GM03348 (cell line): ENCODE data around the gene P2RX6.
"Not testable (repeated sequence)": the region's sequence is repeated elsewhere in the genome, so short reads cannot be mapped to it uniquely, and the experiment has no call there.

Experiments
- DNase-seq: peaks from one replicate; pipeline ENCODE4 v3.0.0; 2012; ENCODE audit warnings: low spot score

Gene P2RX6

DNA sequence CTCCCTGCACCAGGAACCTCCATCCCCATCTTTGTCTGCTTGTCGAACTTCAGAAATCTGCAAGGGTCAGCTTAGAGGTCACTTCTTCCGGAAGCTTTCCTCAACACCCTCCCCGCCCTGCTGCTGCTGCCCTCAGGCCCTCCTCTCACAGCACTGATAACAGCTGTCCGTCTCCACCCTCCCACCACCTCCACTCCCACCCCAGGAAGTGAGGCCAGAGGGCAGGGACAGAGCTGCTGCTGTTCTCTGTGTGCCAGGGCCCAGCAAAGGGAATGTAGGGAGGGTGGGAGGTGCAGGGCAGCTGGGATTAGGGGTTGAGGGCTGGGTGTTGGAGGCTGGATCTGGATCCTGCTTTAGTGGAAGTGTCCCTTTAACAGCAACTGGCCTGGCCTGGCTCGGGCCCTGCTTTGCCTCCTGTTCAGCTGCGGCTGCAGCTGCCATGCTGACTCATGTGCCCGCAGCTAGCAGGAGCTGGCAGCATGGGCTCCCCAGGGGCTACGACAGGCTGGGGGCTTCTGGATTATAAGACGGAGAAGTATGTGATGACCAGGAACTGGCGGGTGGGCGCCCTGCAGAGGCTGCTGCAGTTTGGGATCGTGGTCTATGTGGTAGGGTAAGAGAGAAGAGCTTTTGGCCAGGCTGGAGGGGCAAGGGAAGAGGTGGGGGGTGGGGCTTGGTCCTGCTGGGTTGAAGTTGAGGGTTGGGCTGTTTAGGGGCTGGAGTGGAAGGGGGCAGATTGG lies at the start of gene P2RX6:
TSS of gene P2RX6 (plus strand) at position 440 of the 740 bp plus-strand sequence. CDS start at position 450, 10 bp downstream.
- peak; percentile 52 for DNase-seq

DNA sequence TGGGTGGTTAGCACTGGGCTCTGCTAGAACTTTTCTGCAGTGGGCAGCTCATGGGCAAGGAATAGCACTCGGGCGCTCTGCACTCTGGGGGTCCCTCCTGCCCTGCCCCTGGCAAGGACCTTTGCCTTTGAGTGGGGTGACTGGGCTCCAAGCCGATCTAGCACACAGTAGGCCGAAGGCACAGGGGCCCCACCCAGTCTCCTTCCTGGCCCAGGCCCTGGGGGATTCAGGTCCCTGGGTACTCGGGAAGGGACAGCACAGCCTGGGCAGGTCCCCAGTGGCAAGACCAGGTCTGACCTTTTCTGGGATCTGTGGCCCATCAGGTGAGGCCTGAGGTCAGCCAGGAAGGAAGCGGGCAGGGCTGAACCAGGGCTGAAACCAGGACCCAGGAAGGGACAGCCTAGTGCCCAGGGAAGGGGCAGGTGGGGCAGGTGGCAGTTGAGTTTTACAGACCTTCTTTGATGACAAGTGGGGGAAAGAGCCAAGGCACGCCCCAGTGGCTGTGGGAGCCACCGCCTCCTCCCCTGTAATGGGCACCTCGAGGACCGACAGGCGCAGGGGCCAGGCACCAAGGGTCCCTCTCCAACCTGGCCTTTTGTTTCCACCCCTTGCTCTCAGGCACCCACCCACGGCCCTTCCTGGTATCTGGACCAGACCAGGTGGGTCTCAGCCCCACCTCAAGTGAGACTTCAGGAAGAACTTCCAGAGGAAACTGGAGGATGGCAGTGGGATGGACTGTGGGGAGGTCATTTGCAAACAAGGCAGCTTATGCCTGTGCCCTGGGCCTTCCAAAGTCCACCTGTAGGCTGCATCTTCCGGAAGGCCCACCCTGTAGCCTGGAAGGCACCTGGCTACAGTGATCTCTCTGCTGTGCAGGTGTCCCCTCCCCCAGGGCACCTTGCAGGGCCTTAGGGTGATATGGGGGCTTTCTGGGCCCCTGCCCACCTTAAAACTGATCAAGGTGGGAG lies 48.8 kb upstream of the P2RX6 start:
- DNase-seq = no peak

DNA sequence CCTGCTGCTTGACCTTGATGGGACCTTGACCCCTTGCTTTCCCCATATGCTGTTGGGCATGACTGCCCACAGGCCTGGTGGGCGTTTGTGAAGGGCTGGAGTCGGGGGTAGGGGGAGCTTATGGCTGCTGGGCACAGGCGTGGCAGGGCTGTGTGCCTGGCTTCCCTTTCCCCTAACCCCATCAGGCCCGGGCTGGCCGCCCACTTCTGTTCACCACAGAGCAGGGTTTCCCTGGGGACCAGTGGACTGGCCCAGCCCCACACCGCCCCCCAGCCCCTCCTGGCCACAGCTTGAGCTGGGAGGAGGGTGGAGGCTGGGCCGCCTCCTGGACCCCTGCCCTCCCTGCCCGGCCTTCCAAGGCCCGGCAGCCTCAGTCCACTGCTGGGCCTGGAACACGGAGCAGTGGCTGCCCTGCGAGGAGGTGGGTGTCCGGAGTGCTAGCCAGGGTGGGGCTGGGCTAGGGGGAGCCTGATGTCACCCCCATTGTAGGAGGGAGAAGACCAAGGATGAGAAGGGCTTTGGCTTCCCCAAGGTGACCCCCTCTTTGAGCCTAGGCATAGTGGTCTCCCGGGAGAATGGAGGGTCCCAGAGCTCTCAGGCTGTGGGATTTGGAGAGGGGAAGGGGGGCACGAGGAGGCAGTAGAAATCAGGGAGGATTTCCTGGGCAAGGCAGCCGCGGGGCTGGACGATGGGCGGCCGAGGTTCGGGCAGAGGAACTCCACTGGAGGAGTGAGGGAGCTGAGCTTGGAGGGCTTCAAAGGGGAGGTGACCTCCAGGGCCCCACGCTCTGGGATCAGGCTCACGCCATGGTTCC lies 47.9 kb upstream of the P2RX6 start, which contains the start of gene AIFM3:
TSS of gene AIFM3 (plus strand) at position 373 of the 814 bp plus-strand sequence. CDS start 690 bp downstream, outside the sequence.
- no peak for DNase-seq

DNA sequence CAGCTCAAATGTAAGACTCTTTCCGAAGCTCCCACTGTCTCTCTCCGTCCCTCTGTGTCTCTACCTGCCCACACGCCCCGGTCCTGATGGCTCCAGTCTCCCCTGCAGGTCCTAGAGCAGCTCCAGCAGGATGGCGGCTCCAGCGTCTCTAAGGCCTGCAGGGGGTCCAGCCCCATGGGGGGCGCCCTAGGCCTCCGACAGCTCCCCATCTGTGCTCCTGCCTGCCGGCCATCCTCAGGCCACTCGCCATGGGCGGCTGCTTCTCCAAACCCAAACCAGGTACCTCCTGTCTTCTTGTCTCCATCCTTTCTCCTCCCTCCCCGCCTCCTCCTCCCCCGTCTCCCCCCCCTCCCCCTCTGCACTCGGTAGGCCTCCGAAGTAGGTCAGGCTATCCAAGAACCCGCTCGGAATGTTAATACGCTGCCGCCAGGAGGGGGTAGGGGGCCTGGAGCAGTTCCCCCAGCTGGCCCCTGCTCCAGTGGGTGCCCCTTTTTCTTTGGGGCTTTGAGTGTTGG lies 47.2 kb upstream of the P2RX6 start:
- no peak for DNase-seq

DNA sequence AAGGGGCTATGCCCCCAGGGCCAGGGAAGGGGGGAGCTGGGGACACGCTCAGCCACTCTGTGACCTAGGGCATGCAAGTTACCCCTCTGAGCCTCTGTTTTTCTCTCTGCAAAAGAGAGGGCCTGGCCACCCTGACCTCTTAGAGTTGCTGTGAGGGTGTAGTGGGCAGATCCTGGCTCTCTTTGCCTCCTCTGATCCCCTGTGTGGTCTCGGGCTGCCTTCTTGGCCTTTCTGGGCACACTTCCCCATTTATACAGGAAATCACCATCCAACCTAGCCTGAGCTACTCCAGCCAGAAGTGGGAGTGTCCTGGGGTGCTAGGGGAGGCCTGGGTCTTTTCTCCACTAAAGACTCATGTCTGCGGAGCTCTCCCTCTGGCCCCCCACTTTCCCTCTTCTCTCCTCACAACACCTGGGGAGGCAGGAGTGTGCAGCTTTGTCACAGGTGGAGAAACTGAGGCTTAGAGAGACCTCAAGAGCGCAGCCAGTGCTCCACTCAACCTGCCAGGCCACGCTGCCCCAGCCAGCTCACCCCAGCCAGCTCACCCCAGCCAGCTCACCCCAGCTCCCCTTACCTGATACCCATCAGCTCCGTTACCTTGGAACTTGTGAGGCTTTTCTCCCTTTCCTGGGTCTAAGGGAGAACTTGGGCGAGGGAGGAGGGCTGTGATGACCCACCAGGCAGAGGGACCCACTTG lies 46.5 kb upstream of the P2RX6 start:
- no peak for DNase-seq

DNA sequence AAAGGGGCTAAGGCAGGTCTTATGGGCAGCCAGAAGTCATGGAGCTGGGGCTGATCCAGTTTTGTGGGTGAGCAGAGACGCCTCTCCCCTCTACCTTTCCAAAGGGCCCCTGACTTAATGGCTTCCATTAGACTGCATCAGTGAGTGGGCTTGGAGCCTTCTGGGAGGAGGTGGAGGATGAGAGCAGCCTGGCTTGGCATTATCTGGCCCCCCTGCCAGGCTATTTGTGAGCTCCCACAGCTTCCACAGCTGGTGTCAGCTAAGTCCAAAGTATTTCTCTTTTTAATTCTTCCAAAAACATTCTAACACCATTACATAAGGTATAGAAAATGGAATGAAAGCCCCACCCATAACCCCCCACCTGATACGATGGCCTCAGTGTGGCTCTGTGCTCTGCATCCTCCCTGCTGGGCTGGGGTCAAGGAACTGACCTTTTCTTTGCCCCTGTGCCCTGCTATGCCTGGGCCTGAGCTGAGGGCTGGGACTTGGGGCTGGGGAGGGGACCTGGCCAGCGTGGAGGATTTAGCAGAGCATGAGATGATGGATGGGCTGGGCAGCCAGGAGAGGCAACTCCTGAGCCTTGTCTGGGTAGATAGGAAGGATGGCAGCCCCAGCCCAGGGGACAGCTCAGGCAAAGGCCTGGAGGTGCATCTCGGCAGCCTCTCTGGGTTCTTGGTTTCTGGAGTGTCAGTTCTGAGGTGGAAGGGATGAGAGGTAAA lies 43.9 kb upstream of the P2RX6 start:
- no peak for DNase-seq

DNA sequence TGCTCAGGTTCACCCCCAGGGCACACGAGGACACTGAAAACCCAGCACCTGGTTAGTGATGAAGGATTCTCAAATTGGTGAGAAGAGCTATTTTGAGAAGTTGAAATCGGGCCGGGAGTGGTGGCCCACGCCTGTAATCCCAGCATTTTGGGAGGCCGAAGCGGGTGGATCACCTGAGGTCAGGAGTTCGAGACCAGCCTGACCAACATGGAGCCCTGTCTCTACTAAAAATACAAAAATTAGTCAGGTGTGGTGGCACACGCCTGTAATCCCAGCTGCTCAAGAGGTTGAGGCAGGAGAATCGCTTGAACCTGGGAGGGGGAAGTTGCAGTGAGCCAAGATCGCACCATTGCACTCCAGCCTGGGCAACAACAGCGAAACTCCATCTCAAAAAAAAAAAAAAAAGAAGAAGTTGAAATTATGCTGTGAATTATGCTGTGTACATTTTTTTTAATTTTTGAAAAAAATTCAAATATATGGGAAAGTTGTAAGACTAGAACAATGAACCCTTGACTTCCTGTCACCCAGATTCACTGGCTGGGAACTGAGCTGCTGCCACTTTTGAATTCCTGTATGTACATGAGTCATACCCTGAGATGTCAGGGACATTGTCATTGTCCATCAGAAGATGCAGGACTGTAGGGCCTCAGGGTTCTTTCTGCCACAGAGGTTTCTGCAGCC lies 42.8 kb upstream of the P2RX6 start:
- DNase-seq = not testable (repeated sequence)

DNA sequence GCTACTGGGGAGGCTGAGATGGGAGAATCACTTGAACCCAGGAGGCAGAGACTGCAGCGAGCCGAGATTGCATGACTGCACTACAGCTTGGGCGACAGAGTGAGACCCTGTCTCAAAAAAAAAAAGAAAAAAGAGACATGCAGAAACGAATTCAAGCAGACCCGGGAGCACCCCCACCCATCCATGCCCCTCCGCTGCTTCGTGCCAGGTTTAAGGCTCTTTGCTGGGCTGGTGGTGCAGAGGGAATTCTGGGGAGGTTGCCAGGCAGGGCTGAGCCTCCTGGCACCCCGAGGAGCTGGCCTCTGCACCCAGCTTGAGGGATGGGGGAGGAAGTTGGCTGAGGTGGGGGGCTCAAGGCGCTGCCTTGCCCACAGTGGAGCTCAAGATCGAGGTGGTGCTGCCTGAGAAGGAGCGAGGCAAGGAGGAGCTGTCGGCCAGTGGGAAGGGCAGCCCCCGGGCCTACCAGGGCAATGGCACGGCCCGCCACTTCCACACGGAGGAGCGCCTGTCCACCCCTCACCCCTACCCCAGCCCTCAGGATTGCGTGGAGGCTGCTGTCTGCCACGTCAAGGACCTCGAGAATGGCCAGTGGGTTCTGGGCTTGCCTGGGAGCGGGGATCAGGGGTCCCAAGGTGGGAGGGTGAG lies 41.9 kb upstream of the P2RX6 start:
- no peak for DNase-seq

DNA sequence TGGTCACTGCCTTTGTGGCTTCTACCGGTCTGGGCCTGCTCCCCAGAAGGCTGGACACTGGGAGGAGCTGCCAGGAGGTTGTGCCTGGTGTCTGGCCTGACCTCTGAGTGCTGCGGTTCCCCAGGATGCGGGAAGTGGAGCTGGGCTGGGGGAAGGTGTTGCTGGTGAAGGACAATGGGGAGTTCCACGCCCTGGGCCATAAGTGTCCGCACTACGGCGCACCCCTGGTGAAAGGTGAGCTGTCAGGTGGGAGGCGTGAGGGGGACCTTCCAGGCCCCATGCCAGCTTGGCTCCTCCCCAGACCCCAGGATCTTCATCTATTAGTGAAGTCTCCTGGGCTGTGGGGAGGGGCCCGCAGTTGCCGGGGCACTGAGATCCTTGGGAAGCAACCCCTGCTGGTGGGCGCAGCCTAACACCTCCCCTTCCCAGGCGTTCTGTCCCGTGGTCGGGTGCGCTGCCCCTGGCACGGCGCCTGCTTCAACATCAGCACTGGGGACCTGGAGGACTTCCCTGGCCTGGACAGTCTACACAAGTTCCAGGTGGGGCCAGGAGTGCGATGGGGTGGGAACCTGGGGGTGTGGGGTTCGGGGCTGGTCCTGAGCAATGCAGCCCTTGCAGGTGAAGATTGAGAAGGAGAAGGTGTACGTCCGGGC lies 41.2 kb upstream of the P2RX6 start:
- no peak for DNase-seq

DNA sequence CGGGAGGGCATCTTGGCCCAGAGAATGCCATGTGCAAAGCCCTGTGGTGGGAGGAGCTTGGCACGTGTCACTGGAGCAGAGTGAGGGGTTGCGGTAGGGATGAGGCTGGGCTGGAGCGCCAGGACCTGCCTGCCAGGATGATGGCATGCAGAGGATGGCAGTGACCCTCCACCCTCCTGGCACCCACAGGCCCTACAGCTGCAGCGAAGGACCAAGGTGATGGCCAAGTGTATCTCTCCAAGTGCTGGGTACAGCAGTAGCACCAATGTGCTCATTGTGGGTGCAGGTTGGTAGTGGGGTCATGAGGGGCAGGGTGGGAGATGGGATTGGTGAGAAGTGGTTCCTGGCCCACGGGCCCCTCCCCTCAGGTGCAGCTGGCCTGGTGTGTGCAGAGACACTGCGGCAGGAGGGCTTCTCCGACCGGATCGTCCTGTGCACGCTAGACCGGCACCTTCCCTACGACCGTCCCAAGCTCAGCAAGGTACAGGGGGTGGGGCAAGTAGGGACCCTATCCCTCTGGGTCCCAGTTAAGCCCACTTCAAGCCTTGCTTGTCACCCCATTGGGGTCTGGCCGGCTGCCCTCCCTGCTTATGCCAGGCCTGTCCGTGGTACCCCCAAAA lies 40.5 kb upstream of the P2RX6 start:
- DNase-seq = no peak

DNA sequence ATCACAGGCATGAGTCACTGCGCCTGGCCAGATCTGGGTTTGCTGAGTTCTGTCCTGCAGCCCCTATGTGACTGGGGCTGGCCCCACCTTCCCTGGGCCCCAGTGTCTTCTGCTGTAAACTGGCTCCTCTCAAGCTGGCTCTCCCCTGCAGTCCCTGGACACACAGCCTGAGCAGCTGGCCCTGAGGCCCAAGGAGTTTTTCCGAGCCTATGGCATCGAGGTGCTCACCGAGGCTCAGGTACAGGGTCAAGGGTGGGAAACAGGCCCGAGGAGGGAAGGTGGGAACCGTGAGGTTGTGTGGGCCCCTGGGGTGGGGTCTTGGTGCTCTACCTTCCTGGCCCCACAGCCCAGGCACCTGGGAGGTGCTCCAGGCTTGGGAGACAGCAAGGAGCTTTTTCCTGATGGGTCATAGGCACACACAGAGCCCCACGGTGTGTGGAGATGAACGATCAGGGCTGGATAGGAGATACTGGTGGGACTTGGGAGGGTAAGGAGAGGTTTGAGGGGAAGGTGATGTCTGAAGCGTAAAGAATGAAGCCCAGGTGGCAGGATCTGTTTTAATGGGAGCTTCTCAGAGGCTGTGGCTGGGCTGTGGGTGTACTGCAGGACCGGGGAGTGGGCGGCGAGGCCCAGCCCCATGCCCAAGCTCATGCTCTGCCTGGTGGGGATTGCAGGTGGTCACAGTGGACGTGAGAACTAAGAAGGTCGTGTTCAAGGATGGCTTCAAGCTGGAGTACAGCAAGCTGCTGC lies 39.2 kb upstream of the P2RX6 start:
- no peak for DNase-seq

DNA sequence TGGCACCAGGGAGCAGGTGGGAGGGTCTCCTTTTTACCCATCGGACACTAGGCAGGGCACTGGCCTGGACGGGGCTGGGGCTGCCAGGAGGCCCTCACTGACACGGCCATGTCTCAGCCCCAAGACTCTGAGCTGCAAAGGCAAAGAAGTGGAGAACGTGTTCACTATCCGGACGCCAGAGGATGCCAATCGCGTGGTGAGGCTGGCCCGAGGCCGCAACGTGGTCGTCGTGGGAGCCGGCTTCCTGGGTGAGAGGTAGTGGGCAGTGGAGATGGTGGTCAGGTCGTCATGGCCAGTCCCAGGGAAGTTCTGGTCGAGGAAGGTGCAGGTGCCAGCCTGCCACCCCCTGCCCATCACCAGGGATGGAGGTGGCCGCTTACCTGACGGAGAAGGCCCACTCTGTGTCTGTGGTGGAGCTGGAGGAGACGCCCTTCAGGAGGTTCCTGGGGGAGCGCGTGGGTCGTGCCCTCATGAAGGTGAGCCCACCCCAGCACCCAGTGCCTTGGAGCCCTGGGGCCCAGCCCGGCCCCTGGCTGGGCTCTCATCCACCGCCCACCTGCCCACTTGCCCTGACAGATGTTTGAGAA lies 38.6 kb upstream of the P2RX6 start:
- no peak for DNase-seq

DNA sequence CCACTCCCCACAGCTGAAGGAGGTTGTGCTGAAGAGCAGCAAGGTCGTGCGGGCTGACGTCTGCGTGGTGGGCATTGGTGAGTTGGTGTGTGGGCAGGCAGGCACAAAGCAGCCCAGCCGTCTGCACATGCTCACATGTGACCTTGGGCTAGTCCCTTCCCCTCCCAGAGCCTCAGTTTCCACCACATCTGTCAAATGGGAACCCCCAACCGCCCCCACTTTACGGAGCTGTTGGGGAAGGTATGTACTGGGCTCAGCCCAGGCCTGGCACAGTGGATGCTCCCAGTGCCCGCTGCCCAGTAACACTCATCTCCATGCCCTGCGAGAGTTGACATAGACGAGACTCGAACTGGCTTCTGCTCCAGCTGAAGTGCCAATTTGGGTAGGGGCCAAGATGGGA lies 37.9 kb upstream of the P2RX6 start:
- DNase-seq = no peak

DNA sequence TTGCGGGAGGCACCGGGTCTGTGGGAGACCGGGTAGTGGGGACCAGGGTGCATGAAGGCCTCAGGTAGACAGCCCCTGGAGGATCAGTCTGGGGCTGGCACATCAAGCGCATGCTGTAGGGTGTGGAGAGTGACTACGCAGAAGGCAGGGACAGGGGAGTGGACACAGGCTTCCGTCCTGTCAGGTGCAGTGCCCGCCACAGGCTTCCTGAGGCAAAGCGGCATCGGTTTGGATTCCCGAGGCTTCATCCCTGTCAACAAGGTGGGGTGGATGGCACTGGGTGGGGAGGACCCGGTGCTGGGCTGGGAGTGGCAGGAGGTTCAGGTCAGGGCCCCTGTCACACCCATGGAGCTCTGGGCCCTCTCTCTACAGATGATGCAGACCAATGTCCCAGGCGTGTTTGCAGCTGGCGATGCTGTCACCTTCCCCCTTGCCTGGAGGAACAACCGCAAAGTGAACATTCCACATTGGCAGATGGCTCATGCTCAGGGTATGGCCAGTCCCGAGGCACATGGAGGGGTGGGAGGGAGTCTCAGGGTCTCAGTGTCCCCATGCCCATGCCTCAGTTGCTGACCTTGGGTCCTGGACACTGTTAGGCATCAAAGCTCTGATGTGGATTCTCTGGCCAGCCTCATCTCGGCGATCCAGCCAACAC lies 37.3 kb upstream of the P2RX6 start:
- no peak for DNase-seq

DNA sequence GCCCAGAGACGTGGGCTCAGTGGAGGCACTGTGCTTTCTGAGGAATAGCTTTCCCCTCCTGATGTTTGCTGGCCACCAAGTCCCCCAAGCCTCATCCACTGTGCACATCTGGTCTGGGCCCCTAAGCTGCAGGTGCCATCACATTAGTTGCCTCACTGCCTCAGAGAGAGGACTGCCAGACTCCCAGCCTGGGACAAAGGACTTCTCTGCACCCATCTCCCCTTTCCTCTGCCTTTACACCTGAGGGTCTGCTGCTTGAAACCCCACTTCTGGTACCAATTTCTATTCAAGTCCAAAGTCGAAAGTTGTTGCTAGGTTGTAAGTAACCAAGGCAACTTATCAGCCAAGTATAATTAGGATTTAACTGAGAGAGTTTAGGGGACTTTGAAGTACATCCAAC lies 36.5 kb upstream of the P2RX6 start:
- DNase-seq = no peak

DNA sequence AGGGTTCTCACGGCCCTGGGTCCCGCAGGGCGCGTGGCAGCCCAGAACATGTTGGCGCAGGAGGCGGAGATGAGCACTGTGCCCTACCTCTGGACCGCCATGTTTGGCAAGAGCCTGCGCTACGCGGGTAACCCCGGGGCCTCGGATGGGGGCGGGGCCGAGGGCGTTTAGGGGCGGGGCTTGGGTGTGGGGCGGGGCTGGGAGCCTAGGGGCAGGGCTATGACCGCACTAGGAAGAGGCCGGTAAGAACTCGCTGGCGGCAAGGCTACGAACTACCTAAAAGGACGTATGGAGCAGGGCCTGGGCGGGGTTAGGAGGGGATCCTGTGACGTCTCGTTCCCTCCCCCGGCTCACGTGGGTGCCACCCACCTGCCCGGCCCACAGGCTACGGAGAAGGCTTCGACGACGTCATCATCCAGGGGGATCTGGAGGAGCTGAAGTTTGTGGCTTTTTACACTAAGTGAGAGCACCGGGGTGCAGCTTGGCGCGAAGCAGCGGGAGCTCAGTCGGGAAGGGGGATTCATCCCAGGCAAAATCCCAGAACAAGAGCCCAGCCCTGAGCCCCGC lies 35.6 kb upstream of the P2RX6 start:
- peak; percentile 71 for DNase-seq
